HG02759 (cell line): ENCODE results near the gene ANKRD61.
"Not testable (repeated sequence)": the region's sequence is repeated elsewhere in the genome, so short reads cannot be mapped to it uniquely, and the experiment has no call there.

Experiments used
- ATAC-seq: cut with Tn5 transposase; IDR thresholded peaks from one replicate; pipeline ENCODE4 v1.9.1; 2021; ENCODE audit warnings: mild to moderate bottlenecking, moderate library complexity; ENCODE audit not compliant: unreplicated experiment

The ANKRD61 gene

GRCh38 chr7:6030988-6031387, at the start of gene ANKRD61:
ANKRD61 (plus strand) TSS chr7:6031376; CDS start chr7:6031376, 0 bp downstream.
- ATAC-seq, result no peak

GRCh38 chr7:5987061-5987460, 44.1 kb upstream of the ANKRD61 start:
- not testable (repeated sequence) for ATAC-seq

- ATAC-seq, result no peak
These were observed 33.9 kb upstream of the ANKRD61 start for GRCh38 chr7:5997210-5997808.

- no peak for ATAC-seq
These were observed 23.8 kb upstream of the ANKRD61 start for GRCh38 chr7:6007386-6007785.

GRCh38 chr7:6007835-6008590, 23.2 kb upstream of the ANKRD61 start:
- ATAC-seq, result not testable (repeated sequence)

- ATAC-seq, result peak; percentile 96
These were observed 22.2 kb upstream of the ANKRD61 start, which contains the start of the genes AIMP2 and PMS2 for GRCh38 chr7:6008668-6009611. AIMP2 (plus strand) TSS chr7:6009272; CDS start chr7:6009364, 92 bp downstream. PMS2 (minus strand) TSS chr7:6009049; CDS start chr7:6009019, 30 bp downstream.

GRCh38 chr7:6010370-6010769, 20.8 kb upstream of the ANKRD61 start:
- not testable (repeated sequence) for ATAC-seq

- no peak for ATAC-seq
These were observed 19.6 kb upstream of the ANKRD61 start for GRCh38 chr7:6011541-6011940.

GRCh38 chr7:6012355-6013104, 18.6 kb upstream of the ANKRD61 start:
- ATAC-seq, result no peak

GRCh38 chr7:6015917-6016652, 15.1 kb upstream of the ANKRD61 start:
- no peak for ATAC-seq

GRCh38 chr7:6016653-6016966, 14.6 kb upstream of the ANKRD61 start:
- no peak for ATAC-seq

GRCh38 chr7:6020371-6021286, 10.5 kb upstream of the ANKRD61 start:
- ATAC-seq, result no peak

- ATAC-seq, result no peak
These were observed 8.5 kb upstream of the ANKRD61 start for GRCh38 chr7:6022707-6023106.

GRCh38 chr7:6023974-6024435, 7.2 kb upstream of the ANKRD61 start:
- ATAC-seq, result no peak

- ATAC-seq, result peak; percentile 92
These were observed 5.0 kb upstream of the ANKRD61 start for GRCh38 chr7:6026011-6026819.

GRCh38 chr7:6026820-6027311, 4.3 kb upstream of the ANKRD61 start:
- peak; percentile 14 for ATAC-seq

- no peak for ATAC-seq
These were observed 3.3 kb upstream of the ANKRD61 start for GRCh38 chr7:6027806-6028365.
